KOPT-K1 (cell line): Measurements from ENCODE around the gene MICU1.
"Not testable (repeated sequence)": the region's sequence is repeated elsewhere in the genome, so short reads cannot be mapped to it uniquely, and the experiment has no call there.

Source experiments
- H3K27ac ChIP-seq: fragments of 200-600 bp; sonication (generic); 2 replicates; pipeline ENCODE4 v1.5.1; 2016; ENCODE audit warnings: antibody characterized with exemption, mild to moderate bottlenecking, low read depth, low read length; ENCODE audit not compliant: poor library complexity, severe bottlenecking
- H3K36me3 ChIP-seq: fragments of 200-600 bp; sonication (generic); 2 replicates; pipeline ENCODE4 v1.5.1; 2017; ENCODE audit warnings: antibody characterized with exemption, mild to moderate bottlenecking, low read length, moderate library complexity; ENCODE audit not compliant: insufficient read depth
- H3K9me3 ChIP-seq: fragments of 200-600 bp; sonication (generic); 2 replicates; pipeline ENCODE4 v1.5.1; 2017; ENCODE audit warnings: antibody characterized with exemption, low read length, mild to moderate bottlenecking; ENCODE audit not compliant: insufficient read depth, poor library complexity, severe bottlenecking

Gene MICU1

DNA sequence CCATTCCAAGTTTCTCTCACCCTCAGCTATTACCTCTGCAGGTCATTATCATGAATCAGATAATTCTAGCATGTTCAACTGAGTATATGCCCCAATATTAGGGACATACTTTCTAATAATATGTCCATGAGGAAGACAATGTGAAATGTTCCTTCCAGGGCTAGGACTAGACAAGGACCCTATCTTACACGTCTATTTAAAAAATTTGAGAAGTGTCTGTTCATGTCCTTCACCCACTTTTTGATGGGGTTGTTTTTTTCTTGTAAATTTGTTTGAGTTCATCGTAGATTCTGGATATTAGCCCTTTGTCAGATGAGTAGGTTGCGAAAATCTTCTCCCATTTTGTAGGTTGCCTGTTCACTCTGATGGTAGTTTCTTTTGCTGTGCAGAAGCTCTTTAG is 21.1 kb upstream of the MICU1 start:
- not testable (repeated sequence) for H3K36me3 ChIP-seq, H3K27ac ChIP-seq

DNA sequence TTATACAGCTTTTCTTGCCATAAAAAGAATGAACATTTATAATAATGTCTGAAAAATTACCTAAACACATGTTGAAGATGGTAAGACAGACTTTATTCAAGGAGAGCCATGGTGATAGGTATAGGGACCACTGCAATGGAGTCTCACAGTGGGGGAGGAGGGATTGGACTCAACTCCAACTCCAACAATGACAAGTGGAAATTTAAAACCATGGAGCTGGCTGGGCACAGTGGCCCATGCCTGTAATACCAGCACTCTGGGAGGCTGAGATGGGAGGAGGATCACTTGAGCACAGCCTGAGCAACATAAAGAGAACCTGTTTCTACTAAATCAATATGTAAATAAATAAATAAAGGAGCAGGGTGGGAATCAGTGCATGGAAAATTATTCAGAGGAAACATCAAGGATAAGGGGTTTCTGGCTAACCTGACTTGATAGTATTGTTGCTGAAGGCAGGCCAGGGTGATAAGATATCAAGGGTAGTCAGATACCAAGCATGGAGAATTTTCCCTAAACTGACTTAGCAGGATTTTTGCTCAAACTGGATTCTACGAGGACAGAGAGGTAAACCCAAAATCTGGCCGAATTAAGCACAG is 19.5 kb upstream of the MICU1 start:
- Histone ChIP-seq H3K27ac (no peak overlapping the region), H3K36me3 (no peaks in the 10 kb centered on the region), H3K9me3 (no peaks in the 10 kb centered on the region)

More for the DNA sequence above, 21.1 kb upstream of the MICU1 start:
- not testable (repeated sequence) for H3K9me3 ChIP-seq

DNA sequence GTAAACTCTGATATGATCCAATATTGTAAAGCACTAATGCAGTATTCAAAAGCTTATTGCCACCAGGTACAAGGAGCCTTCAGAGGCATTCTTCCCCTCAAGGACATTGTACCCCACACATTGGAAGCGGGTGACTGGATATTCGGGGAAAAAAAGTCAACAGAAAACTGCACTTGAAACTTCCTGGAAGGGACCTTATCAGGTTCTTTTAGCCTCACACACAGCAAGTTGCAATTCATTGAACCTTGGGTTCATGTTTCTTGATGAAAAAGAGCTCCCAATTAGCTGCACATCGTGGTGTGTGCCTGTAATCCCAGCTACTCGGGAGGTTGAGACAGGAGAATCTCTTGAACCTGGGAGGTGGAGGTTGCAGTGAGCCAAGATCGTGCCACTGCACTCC is 16.4 kb upstream of the MICU1 start:
- no peak overlapping the region for H3K27ac ChIP-seq
- H3K36me3 ChIP-seq: no peaks in the 10 kb centered on the region
- H3K9me3 ChIP-seq: no peaks in the 10 kb centered on the region

DNA sequence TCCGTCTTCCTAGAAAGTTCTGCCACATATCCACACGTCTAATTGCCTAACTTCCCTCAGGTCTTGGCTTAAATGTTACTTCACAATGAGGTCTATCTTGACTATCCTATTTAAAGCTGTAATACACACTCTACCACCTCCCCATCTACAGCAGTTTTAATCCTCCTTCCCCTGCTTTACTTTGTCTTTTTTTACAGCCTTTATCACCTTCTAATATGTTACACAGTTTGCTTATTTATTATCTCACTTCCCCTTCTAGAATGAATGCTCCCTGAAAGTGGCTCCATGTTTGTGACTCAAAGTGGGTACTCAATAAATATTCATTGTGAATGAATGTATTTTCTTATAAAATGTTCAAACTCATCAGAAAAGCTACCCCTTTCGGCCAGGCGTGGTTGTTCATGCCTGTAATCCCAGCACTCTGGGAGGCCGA is 13.6 kb upstream of the MICU1 start:
- H3K9me3 ChIP-seq: no peaks in the 10 kb centered on the region
- H3K36me3 ChIP-seq: no peaks in the 10 kb centered on the region
- no peak overlapping the region for H3K27ac ChIP-seq

DNA sequence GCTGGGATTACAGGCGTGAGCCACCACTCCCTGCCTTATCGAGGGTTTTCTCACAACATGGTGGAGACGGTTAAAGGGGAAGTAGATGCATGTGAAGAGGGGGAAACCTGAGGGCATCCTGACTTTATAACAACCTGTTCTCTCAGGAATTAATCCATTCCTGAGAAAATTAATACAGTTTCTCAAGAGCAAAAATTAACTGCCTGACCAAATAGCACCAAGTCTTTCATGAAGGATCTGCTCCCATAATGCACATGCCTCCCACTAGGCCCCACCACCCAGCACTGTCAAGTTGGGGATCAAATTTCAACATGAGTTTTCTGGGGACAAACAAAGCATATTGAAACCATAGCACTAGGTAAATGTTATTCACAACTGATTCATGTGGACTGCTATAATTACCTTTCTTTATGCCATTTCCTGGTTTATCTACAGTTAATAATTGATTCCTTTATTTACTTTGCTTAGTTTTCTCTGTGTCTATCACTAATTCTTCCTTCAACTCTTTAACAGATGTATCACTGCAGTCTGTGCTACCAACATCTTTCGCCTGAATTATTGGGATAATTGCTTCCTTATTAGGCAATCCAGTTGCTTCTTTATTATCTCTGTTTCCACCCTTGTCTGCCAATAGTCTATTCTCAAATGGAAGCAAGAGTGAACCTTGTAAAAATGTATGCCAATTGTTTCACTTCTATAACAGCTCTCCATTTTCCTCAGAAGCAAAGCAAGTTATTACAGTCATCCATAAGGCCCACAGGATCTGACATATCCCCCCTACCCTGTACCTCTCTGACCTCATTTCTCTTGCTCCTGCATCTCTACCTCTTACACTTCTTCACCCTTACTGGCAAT is 12.9 kb upstream of the MICU1 start:
- H3K27ac ChIP-seq: no peak overlapping the region
- H3K9me3 ChIP-seq: no peaks in the 10 kb centered on the region
- no peaks in the 10 kb centered on the region for H3K36me3 ChIP-seq

DNA sequence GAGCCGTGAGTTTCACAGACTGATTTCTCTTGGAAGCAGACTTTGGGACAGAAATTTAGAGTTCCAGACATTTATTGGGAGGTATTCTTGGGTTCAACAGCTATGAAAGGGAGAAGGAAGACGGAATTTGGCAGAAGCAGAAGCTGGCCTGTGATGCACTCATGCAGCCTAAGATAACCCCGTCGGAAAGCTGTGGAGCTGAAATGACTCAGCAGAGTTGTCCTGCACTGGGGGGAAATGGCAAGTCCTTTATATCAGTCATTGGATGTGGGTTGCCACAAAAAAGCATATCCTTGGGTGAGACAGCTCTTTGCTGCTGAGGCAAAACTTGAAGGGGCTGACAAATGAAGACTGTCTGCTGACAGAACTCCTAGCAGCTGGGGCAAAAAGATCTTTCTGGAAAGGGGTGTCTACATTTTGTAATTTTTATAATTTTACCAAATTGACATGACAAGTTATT is 11.5 kb upstream of the MICU1 start:
- H3K27ac ChIP-seq: peak overlapping the region; percentile 1

DNA sequence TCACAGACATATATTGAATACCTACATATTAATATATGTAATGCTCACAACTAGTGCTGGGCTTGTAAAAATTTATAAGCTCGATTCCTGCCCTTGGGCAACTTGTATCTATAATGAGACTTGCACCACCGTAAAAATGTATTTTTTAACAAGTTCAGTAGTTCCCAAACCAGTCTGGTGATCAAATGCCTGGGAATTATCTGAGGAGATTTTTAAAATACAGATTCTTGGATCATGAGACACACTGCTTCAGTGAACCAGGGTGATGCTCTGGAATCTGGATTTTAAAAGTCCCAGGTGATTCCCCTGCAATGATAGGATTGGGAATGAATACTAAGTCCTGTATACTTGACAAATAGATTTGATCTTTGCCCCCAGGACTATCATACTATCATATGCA is 4.3 kb upstream of the MICU1 start:
- Histone ChIP-seq H3K9me3 (no peaks in the 10 kb centered on the region), H3K27ac (no peak overlapping the region), H3K36me3 (no peaks in the 10 kb centered on the region)

More for the DNA sequence above, 11.5 kb upstream of the MICU1 start:
- no peaks in the 10 kb centered on the region for H3K36me3 ChIP-seq
- H3K9me3 ChIP-seq: no peaks in the 10 kb centered on the region

DNA sequence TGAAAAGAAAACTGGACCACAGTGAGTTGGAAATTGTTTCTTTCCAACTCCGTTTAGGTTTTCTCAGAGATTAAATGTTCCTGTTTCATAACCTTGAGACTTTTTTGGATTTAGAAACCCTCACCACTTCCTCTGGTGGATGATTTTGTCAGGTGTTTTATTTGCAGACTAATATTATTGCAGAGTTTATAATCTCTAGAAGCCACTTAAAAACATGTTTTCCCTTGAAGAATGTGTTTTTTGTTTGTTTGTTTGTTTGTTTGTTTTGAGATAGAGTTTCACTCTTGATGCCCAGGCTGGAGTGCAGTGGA is 520 bp upstream of the MICU1 start:
- Histone ChIP-seq H3K27ac (peak overlapping the region; percentile 84), H3K9me3 (no peaks in the 10 kb centered on the region), H3K36me3 (no peaks in the 10 kb centered on the region)

DNA sequence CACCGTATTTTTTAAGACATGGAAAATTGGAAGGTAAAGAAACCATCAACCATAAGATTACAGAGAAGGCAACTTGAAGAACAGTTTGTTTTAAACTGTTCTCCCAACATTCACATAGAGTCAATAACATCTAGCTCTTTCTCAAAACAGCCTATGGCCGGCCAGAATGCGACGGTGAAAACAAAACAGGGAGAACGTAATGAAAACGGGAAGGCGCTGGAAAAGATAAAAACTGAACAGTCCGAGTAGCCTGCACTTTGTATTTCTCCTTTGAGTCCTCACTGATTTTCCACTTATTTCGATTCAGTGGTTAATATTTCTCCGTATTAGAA is 637 bp downstream of the MICU1 start:
- Histone ChIP-seq H3K9me3 (no peaks in the 10 kb centered on the region), H3K36me3 (no peaks in the 10 kb centered on the region), H3K27ac (peak overlapping the region; percentile 84)

DNA sequence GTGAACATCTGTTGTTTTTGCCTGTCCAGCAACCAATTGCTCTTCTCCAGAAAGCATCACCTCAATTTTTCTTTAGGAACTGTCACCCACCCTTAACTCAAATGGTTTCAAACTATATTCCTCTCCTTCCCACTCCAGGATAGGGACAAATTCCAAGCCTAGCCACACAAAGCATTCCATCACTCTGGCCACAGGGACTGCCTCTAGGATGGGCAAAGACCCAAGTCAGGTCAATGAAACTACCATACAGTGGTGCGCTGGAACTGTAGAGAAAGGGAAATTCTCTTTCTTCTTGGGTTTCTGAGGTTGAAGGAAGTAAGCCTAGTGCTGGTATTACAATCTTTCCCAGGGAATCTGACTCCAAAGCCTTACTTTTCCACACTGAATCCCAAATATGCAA is 3.6 kb downstream of the MICU1 start:
- Histone ChIP-seq H3K27ac (no peak overlapping the region), H3K36me3 (no peaks in the 10 kb centered on the region), H3K9me3 (no peaks in the 10 kb centered on the region)

DNA sequence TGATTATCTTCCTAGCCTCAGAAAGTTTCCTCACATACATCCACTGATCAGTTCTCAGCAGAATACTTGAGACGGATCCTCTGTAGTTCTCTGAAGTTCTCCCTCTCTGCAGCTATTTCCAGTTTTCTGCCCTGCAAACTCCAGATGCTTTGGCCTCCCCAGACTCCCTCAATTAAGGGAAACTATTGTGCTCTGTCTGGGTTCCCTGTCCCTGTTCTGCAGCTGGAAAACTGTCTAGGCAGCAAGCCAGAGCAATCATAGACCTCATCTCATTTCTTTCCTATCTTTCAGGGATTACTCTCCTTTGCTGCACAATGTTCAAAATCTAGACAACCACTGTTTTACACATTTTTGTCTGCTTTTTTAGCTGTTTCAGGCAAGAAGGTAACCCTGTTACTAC is 9.2 kb downstream of the MICU1 start:
- Histone ChIP-seq H3K36me3 (peaks cover 6% of the 10 kb centered on the region; the same call in 1 of the 2 replicates), H3K27ac (no peak overlapping the region), H3K9me3 (peaks cover 11% of the 10 kb centered on the region)

DNA sequence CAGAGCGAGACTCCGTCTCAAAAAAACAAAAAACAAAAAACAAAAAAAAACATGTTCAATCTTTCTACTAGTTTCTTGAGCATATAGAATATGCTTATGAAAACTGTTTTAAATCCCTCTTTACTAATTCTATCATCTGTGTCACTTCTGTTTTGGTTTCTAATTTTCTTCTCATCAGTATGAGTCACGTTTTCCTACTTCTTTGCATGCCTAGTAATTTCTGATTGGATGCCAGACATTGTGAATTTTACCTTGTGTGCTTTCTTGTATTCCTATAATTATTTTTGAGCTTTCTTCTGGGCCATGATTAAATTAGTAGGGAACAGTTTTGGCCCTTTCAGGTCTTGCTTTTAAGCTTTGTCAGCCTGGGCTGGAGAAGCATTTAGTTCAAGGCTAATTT is 9.9 kb downstream of the MICU1 start:
- Histone ChIP-seq H3K9me3 (peaks cover 11% of the 10 kb centered on the region), H3K36me3 (peaks cover 6% of the 10 kb centered on the region; the same call in 1 of the 2 replicates), H3K27ac (no peak overlapping the region)

DNA sequence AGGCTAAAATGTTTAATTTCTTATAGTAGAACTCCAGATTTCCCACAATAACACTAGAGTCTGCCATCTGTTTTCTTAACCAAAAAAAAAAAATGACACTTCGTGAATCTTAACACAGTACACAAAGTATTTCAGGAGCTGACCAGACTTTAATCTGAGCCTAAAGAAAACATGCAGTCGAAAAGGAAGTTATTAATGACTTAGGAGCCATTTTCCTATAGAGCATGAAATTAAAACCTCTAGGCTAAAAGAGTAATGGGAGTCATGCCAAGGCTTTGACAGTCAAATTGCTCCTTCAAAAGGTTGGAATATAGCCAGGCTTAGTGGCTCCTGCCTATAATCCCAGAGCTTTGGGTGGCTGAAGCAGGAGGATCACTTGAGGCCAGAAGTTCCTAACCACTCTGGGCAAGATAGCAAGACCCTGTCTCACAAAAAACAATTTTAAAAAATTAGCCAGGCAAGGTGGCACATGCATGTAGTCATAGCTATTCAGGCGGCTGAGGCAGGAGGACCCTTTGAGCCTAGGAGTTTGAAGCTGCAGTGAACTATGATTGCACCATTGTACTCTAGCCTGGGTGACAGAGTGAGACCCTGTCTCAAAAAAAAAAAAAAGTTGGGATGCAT is 13.6 kb downstream of the MICU1 start:
- Histone ChIP-seq H3K9me3 (peaks cover 11% of the 10 kb centered on the region), H3K27ac (no peak overlapping the region)

DNA sequence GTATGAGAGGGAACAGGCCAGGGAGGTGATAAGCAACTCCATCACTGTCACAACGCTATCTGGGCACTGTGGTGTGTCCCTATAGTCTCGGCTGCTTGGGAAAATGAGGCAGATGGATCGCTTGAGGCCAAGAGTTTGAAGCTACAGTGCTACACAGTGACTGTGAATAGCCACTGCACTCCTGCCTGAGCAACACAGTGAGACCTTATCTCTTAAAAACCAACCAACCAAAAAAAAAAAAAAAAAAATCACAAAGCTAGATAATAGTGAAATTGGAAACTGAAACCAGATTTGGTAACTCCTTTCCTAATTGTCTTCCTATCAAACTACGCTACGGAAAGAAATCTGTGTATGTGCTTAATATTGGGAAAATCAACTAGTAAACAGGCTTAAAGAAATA is 14.1 kb downstream of the MICU1 start:
- Histone ChIP-seq H3K36me3 (peaks cover 6% of the 10 kb centered on the region; the same call in 1 of the 2 replicates), H3K9me3 (peaks cover 10% of the 10 kb centered on the region), H3K27ac (no peak overlapping the region)

More for the DNA sequence above, 13.6 kb downstream of the MICU1 start:
- H3K36me3 ChIP-seq: peaks cover 6% of the 10 kb centered on the region; the same call in 1 of the 2 replicates

DNA sequence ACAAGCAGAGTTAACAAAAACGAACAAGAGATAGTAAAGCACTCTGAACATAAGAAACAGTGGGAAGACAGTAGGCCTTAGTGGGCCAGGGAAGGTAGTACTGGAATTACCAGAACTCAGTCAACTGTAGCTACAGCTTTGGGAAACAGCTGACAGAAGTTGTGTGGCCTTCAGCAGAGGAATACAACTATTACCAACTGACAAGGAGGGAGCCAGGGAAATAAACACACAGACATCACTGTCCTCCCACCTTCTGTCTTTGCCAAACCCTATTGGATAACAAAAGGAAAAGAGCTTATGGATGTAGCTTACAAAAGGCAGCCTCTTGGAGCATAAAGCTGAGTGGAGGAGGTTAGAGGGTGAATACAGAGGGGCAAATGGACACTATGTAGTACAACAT is 15.4 kb downstream of the MICU1 start:
- Histone ChIP-seq H3K36me3 (no peaks in the 10 kb centered on the region), H3K27ac (no peak overlapping the region), H3K9me3 (no peaks in the 10 kb centered on the region)
